HG02759 (cell line): ENCODE measurements around the gene ITGA1.
A peak's percentile ranks its signal among the peaks of the same experiment; 100 is the strongest.
"Not testable (repeated sequence)": the region's sequence is repeated elsewhere in the genome, so short reads cannot be mapped to it uniquely, and the experiment has no call there.

ENCODE experiments used
- ATAC-seq: cut with Tn5 transposase; IDR thresholded peaks from one replicate; pipeline ENCODE4 v1.9.1; 2021; ENCODE audit warnings: mild to moderate bottlenecking, moderate library complexity; ENCODE audit not compliant: unreplicated experiment

Gene ITGA1

DNA sequence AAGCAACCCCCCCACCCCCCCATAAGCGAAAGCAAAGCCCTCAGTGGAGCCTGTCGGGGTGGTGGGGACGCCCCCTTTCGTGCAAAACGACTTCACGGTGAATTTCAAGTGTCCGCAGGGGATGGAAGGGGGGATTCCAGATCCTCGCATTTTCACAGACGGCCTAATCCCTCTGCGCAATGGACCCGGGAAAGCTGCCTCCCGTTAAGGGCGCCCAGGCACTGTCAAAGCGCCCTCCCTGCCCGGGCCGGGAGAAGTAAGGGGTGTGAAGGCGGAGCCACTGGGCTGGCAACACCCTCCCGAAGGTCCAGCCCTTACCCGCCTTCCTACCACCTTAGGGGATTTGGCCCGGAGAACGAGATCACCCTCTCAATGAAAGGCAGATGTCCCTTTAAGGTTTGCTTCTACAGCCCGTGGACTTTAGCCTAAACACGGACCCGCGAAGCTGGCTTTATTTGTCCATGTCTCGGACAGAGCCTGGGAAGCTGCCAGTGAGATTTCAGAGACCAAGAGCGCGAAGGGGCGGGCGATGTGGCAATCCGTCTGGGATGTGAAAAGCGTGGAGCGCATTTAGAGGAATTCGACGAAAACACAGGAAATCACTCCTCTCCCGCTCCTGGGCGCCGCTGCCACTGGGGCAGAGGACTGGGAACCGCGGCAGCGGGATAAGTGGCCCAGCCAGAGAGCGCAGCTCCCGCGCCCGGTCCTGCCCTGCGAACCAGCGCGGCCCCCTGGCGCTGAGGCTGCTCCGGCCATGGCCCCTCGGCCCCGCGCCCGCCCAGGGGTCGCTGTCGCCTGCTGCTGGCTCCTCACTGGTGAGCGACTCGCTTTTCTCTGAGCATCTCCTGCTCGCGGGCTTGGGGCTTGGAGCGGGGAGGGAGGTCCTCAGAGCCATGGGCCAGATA lies at the start of gene ITGA1, which contains the start of gene PELO:
TSS of gene ITGA1 (plus strand) at position 317 of the 905 bp plus-strand sequence. CDS start at position 755, 438 bp downstream.
TSS of gene PELO (plus strand) at position 317 of the 905 bp plus-strand sequence. CDS start 12,479 bp downstream, outside the sequence.
- ATAC-seq = peak; percentile 86

DNA sequence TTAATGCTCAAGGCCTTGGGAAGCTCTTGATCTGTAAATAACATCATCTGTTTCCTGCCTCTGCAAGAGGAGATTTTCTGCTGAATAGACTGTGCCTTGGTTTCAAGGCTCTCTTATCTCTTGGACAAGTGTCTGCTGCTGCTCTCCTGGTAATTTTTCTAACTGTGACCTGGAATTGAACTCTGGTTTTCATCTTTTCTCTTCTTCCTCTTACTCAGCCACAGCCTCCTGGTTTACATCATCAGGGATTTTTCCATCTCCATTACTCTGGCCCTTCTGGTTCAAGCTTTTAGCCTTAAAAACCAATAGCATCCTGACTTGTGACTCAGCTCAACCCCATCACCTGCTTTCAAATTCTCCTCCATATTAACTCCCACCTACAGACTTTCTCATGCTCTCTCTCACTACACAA lies 49.6 kb upstream of the ITGA1 start:
- ATAC-seq = peak; percentile 80

DNA sequence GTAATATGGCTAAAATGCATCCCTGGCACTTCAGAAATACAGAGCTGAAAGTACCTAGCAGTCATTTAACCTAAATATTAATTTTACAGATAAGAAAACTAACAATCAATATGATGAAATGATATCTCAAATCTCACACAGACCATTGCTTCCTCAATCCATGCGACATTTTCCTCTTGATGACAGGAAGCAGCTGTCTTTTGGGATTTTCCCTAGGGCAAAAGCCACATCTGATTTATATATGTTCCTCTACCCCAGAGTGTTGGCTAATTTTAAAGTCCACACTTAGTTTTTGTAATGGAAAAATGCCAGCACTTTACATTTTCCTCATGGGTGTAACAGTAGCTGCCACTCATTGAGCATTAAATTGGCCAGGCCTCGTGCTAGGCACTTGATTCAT lies 47.7 kb upstream of the ITGA1 start:
- ATAC-seq = no peak

DNA sequence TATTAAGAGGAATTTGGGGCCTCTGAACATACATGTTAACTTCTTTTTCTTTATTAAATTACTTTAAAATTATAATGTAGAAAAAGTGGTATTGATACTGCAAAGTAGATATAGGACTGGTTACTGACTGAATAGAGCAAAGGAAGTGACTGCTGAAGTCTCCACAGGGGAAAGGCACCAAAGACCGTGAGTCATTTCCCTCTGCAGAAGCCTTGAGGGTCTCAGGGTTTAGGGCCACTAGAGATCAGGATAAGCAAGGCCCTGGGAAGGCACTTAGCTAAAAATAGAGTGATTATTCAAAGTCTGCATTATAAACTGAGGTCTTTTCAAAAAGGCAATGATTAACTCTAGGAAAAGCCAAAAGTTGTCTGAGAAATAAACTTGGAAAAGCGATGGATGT lies 44.7 kb upstream of the ITGA1 start:
- no peak for ATAC-seq

DNA sequence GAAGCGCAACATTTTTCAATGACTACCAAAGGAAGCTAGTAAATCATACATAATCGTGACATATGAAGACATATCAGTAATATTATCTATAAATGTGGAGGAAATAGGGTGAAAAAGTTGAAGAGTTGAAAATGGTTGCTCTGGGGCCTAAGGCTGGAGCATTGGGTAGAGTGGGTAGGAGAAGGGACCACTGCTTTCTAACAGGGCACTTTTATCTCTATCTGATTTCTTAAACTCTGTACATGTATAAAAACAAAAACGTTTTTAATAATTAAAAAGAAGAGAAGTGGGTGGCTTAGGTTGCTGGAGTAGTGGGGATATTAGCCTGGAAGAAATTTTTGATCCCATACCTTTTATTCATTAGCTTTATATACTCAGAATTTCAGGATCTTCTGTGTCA lies 44.2 kb upstream of the ITGA1 start:
- ATAC-seq = no peak

DNA sequence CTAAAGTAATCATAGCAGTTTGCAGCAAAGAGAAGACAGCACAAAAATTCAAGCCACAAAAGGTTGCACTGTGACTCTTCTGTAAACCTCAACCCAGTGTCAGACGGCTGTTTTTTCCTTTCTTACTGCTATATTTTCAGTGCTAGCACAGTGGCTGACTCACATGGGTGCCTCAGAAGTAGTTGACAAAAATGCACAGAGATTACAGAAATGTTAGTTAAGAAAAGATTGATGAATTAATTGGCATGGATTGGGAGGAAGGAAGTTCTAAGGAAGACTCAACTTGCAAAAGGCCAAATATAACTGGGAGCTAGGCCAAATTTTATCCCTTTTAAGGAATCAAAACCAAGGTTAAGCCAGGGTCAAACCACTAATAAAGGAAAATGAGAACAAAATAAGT lies 43.7 kb upstream of the ITGA1 start:
- peak; percentile 74 for ATAC-seq

DNA sequence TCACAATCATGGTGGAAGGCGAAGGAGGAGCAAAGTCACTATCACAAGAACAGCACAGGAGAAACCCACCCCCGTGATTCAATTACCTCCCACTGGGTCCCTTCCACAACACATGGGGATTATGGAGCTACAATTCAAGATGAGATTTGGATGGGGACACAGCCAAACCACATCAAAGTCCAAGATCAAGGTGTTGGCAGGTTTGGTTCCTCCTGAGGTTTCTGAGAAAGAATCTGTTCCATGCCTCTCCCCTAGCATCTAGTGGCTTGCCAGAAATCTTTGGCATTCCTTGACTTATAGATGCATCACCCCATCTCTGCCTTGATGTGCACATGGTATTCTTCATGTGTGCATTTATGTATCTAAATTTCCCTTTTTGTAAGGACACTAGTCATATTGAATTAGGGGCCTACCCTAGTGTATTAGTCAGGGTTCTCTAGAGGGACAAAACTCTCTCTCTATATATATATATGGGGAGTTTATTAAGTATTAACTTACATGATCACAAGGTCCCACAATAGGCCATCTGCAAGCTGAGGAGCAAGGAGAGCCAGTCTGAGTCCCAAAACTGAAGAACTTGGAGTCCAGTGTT lies 42.8 kb upstream of the ITGA1 start:
- not testable (repeated sequence) for ATAC-seq

DNA sequence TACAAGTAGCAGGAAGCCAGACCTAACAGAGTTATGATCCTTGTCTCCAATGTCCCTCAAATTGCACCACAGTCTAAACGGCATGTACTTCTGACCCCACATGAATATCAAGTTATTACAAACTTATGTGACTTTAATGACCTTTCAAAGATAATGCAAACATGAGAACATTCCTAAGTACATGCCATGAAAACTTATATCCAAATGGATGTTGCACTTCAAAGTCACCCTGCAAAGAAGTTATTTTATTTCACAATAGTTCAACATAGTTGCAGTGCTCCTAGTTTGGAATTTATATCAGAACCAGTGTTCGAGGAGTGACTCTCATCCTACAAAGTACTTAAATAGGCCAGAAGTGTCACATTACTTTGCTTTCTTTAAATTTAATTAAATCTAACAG lies 41.2 kb upstream of the ITGA1 start:
- no peak for ATAC-seq

DNA sequence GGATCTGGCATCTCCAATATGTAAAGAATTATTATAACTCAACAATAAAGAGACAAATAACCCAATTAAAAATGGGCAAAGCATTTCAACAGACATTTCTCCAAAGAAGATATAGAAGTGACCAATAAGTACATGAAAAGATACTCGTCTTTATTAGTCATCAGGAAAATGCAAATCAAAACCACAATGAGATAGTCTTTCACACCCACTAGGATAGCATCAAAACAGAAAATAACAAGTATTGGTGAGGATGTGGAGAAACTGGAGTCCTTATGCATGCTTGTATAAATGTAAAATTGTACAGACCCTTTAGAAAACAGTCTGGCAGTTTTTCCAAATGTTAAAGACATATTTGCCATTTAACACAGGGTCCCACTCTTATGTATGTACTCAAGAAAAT lies 39.1 kb upstream of the ITGA1 start:
- ATAC-seq = no peak

DNA sequence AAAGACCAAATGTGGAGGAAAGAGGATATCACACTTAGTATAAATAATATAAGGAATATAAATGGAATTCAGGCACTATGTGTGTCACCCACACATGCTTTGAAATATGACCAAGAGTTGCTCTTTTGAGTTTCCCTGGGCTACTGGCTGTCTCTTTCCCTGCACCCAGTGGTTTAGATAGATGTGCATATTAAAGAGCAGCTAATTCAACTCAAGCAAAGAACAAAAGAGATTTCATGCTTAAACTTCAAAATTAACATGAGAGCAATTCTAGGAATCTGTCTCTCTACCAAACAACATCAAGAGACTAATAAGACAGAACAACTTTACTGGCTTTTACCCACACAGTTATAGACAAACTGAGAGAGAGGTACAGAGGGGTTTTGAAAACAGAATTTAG lies 38.0 kb upstream of the ITGA1 start:
- ATAC-seq = no peak

DNA sequence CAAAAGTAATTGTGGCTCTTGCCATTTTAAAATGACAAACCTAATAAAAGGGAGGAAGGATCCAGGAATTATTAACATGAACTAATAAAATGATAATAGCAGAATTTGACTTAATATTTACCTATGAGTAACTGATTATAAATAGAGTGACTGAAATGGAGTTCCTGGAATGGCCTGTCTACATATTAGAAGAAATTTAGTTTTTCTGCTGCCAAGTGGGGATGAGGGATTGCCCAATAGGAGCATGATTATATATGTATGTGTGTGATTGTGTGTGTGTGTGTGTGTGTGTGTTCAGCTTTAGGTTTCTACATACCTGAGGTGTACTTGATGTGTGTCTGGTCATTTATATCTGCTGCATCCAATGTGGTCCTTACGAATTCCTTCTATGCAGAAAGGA lies 36.6 kb upstream of the ITGA1 start:
- no peak for ATAC-seq

DNA sequence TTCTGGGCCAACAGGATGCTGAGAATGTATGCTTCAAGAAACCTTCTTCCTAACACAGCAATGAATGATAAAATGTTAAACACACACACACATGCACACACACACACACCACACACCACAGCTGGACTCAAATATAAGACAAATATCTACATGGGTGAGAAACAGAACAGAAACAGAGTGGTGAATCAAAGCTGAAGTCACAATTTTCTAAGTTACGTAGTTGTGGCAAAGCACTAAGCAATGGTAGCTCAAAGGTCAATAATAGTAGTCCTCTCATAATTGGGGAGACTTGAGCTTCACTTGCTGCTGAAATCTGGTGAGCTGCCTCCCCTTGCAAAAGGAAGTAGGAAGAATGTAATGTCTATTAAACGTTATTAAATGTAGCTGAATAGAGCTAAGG lies 33.7 kb upstream of the ITGA1 start:
- ATAC-seq = no peak

DNA sequence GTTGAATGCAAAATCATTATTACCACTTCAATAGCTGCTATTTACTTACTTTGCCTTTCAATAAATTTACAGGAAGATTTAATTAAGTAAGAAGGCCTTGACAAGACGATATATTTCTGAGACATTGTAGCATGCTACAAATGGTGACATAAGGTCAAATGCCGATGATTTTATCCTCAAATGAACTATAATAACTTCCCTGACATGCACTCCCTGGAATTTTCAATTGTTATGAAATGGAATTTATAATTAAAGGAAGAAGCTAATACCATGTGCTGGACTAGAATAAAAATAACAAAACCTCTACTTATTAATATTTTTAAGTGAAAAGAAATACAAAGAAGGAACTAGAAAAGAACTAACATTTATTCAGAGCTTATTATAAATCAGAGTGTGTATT lies 30.2 kb upstream of the ITGA1 start:
- no peak for ATAC-seq

DNA sequence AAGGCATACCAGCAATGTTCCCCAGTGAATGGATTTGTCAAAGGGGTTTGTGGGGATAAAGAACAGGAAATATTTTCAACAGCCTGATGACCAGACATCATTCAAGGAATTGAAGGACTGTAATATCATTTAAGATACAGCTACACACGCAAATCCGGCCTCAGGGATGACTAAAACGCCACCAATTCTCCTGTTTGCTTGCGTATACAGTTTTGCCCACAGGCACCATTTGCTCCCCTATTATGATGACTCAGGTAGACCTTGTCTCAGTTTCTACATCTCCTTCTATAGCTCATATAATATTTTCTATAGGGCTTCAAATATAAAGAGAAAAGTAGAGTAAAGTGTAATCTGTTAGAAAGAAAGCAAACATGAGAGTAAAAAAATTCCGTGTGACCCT lies 29.7 kb upstream of the ITGA1 start:
- no peak for ATAC-seq

DNA sequence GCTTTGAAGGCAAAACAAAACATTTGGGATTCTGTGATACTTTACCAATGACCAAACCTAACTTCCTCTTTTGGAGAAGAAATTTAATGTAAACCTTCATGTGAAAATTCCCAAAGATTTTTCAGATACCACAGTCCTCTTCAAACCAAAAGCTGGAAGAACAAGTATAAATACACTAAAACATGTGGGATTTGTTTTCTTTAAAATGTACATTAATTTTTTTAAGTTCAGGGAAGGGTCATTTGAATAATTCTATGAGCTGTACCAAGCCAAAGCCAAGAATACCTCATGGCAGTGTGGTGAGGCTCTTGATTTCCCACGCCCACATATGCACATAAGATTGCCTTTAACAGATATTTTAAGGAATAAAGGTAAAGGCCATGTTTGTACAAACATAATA lies 28.4 kb upstream of the ITGA1 start:
- no peak for ATAC-seq

DNA sequence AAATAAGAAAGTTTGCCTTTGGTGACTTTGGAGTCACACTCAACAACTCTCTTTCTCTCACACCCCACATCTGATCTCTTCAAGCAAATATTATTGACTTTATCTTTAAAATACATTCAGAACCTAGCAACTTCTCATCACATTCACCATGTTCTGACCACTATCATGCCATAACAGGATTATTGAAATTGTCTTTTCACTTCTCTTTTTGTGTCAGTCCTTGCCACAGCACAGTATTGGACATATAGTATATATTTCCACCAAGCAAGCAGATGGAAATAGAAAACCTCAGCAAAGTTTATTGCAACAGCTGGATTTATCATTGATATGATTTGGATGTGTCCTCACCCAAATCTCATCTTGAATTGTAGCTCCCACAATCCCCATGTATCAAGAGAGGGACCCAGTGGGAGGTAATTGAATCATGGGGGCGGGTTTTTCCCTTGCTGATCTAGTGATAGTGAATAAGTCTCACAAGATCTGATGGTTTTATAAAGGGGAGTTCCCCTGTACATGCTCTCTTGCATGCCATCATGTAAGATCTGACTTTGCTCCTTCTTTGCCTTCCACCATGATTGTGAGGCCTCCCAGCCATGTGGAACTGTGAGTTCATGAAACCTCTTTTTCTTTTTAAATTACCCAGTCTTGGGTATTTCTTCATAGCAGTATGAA lies 26.9 kb upstream of the ITGA1 start:
- peak; percentile 64 for ATAC-seq

DNA sequence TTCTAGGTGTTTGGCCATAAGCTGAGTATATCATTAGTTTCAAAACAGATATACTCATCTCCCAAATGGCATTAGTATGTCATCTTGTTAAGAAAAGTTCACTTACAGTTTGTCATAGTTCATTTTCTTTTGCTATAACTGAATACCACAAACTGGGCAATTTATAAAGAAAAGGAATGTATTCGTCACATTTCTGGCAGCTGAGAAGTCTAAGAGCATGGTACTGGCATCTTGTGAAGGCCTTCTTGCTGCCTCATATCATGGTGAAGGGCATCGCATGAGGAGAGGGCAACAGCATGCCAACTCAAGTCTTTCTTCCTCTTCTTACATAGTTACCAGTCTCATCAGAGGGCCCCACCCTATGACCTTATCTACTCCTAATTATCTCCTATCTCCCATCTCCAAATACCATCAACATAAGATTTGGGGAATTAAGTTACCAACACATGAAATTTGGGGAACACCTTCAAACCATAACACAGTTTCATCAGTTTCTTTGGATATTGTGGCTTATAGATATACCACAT lies 20.4 kb upstream of the ITGA1 start:
- ATAC-seq = no peak

DNA sequence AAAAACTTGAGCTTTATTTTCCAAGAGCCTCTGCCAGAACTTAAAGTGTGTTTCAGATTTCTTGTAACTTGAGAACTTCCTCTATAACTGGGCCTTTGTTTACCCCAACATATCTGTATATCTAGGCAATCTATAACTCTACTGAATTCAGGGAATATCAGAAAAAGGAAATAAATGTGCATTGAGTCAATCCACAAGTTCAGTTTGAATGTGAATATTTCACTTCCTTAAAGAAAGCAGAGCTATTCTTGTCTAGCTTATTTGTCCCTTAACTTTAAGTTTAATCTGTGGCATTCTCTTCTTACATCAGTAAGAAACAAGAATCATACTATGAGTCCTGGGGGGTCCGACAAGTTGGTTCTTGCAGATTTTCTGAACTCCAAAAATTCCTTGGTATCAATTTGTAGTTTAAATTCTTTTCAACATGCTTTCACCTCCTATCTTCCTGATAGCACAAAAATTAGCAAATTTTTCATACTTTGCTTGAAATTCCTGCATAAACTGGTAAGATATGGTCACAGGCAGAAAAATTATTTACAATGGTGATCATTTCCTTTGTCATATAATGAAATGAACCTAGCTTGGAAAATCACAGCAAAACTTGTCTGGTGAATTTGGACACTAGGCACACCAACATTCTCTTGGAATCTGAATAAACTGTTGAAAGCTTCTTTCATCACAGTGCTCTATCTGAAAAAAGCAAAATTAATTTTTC lies 19.8 kb upstream of the ITGA1 start:
- peak; percentile 49 for ATAC-seq

DNA sequence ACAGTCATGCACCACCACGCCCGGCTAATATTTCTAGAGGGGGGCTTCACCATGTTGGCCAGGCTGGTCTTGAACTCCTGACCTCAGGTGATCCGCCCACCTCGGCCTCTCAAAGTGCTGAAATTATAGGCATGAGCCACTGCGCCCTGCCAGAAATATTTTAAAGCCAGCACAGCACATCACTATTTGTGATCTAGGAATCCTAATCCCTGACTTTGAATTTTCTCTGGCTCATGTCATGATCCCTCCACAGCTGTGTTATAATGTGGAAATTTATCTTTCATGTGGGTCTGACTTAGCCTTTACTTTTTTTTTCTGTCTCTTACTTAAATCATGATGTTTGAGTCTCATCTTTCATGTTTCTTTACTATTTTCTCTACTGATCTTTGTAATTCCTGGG lies 18.7 kb upstream of the ITGA1 start:
- no peak for ATAC-seq

DNA sequence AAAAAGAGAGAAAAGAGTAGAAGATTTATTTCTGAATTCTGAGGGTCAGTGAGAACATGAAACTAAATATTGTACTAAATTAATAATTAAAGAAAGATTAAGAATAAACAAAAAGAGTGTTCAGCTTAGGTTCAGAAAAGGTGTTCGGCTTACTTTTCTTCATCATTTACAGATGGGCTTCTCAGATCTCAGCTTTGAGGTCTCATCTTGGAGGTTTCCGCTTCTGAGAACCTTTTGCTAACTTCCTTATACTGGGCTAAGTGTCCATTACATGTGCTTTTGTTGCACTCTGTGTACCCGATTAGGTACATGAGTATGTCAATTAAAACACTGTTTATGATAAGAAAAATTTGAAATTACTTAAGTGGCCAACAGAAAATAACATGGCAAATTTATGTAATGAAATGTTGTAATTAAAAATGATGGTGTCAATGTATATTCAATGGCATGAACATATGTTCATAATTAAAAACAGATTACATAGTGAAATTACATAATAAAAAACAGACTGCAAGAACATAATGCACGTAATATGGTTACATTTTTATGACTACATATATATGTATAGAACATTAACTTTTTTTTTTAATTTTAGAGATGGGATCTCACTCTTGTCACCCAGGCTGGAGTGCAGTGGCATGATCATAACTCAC lies 17.3 kb upstream of the ITGA1 start:
- no peak for ATAC-seq
